GM12878 (cell line): ENCODE results near the gene TCP11. TPM values are rescaled to one million over a fixed set of nuclear protein-coding genes. Genes with fewer than 3 reads are reported as not detected.

ENCODE experiments used
- ATAC-seq: fragments of 200-7000 bp; cut with Tn5 transposase; 3 replicates; pipeline ENCODE4 v1.9.1; 2020; ENCODE audit warnings: mild to moderate bottlenecking, moderate library complexity
- BruUV-seq: library from RNA; stranded (reverse); fragments of 400-500 nt; replicated peaks from 2 replicates; lab custom pipeline; 2021; lab: Mats Ljungman, UMichigan
- CTCF ChIA-PET: fragments of 300-600 bp; sonication (Branson Sonifier 250); formaldehyde crosslinking; extraction: SDS; loops from one replicate; lab custom pipeline; 2021; ENCODE audit warnings: inconsistent platforms; lab: Yijun Ruan, JAX
- POLR2A ChIA-PET: fragments of 350-600 bp; formaldehyde crosslinking; extraction: SDS; loops from one replicate; lab custom pipeline; 2021; ENCODE audit warnings: inconsistent platforms; lab: Charles Lee
- RAD21 ChIA-PET: fragments of 300-600 bp; sonication (Branson Sonifier 250); formaldehyde crosslinking; loops from one replicate; lab custom pipeline; 2023; ENCODE audit warnings: antibody characterized with exemption; ENCODE audit not compliant: unreplicated experiment; lab: Charles Lee
- SMC1A ChIA-PET: fragments of 300-600 bp; sonication (Branson Sonifier 250); formaldehyde crosslinking; loops from one replicate; lab custom pipeline; 2023; ENCODE audit not compliant: unreplicated experiment, uncharacterized antibody; lab: Charles Lee
- DNase-seq: peaks from one replicate; pipeline ENCODE4 v3.0.0-alpha.2; 2011; ENCODE audit warnings: low read depth, low spot score
- FAIRE-seq: peaks from 3 replicates; lab custom pipeline; 2011; peaks lifted over from hg19 to GRCh38; lab: Jason Lieb, UNC
- H2AFZ ChIP-seq: 2 replicates; pipeline ENCODE4 v1.6.0; 2011; ENCODE audit warnings: low read depth, low read length, control low read depth; ENCODE audit not compliant: control insufficient read depth
- H3K27ac ChIP-seq: 2 replicates; pipeline ENCODE4 v1.5.1; 2011; ENCODE audit warnings: control low read depth; ENCODE audit not compliant: control insufficient read depth, insufficient read depth
- H3K27me3 ChIP-seq, 2 experiments: replicated peaks in 1 of 2; 2 replicates each; pipeline versions ENCODE4 v1.6.0 to v1.6.1; 2011; ENCODE audit warnings: low read length in 1 of 2; ENCODE audit not compliant: control insufficient read depth in 2 of 2, insufficient read depth in 2 of 2
- H3K36me3 ChIP-seq, 2 experiments: 2 replicates each; pipeline ENCODE4 v1.5.1; 2011; ENCODE audit warnings: low read length in 1 of 2; ENCODE audit not compliant: control insufficient read depth in 2 of 2, insufficient read depth in 2 of 2
- H3K4me1 ChIP-seq: 2 replicates; pipeline ENCODE4 v1.6.1; 2011; ENCODE audit warnings: mild to moderate bottlenecking, low read length, moderate library complexity, mixed read lengths; ENCODE audit not compliant: control insufficient read depth, insufficient read depth
- H3K4me2 ChIP-seq: 2 replicates; pipeline ENCODE4 v1.6.0; 2011; ENCODE audit warnings: control low read depth; ENCODE audit not compliant: control insufficient read depth, insufficient read depth
- H3K4me3 ChIP-seq: fragments of 200-600 bp; sonication (generic); 2 replicates; pipeline ENCODE4 v1.5.1; 2016
- H3K79me2 ChIP-seq: 2 replicates; pipeline ENCODE4 v1.6.0; 2011; ENCODE audit warnings: low read length; ENCODE audit not compliant: control insufficient read depth, insufficient read depth
- H3K9ac ChIP-seq: 2 replicates; pipeline ENCODE4 v1.8.0; 2011; ENCODE audit warnings: low read length, control low read depth, mixed read lengths; ENCODE audit not compliant: control insufficient read depth, insufficient read depth
- H3K9me3 ChIP-seq: replicated peaks from 3 replicates; pipeline ENCODE4 v1.5.1; 2011; ENCODE audit warnings: mild to moderate bottlenecking, low read length; ENCODE audit not compliant: control insufficient read depth, insufficient read depth
- H4K20me1 ChIP-seq: 2 replicates; pipeline ENCODE4 v1.6.0; 2011; ENCODE audit not compliant: control insufficient read depth, insufficient read depth
- DPF2 ChIP-seq: fragments of 450-650 bp; IDR thresholded peaks from 2 replicates; pipeline ENCODE4 v1.6.1; 2017; ENCODE audit warnings: mild to moderate bottlenecking
- ESRRA ChIP-seq: IDR thresholded peaks from 2 replicates; pipeline ENCODE4 v1.6.1; 2012; ENCODE audit warnings: mild to moderate bottlenecking, low read length, improper control_type of control experiment
- IRF4 ChIP-seq: IDR thresholded peaks from 2 replicates; pipeline ENCODE4 v1.6.1; 2011; ENCODE audit warnings: low read depth, low read length
- KLF5 ChIP-seq: fragments of 450-650 bp; IDR thresholded peaks from 2 replicates; pipeline ENCODE4 v1.6.1; 2014; ENCODE audit warnings: mild to moderate bottlenecking; ENCODE audit not compliant: partially characterized antibody
- MTA2 ChIP-seq: fragments of 450-650 bp; IDR thresholded peaks from 2 replicates; pipeline ENCODE4 v1.6.1; 2016; ENCODE audit warnings: low read depth, mild to moderate bottlenecking, moderate library complexity
- POLR2AphosphoS5 ChIP-seq: IDR thresholded peaks from 2 replicates; pipeline ENCODE4 v1.6.1; 2011; ENCODE audit warnings: mild to moderate bottlenecking, low read length, inconsistent platforms
- RAD51 ChIP-seq: fragments of 450-650 bp; IDR thresholded peaks from 2 replicates; pipeline ENCODE4 v1.6.1; 2016; ENCODE audit warnings: moderate library complexity, mild to moderate bottlenecking, inconsistent platforms
- RFX5 ChIP-seq: IDR thresholded peaks from 2 replicates; pipeline ENCODE4 v1.6.1; 2011; ENCODE audit warnings: low read depth, low read length, improper control_type of control experiment
- TCF7 ChIP-seq: IDR thresholded peaks from 2 replicates; pipeline ENCODE4 v1.6.1; 2014; ENCODE audit warnings: antibody characterized with exemption, borderline replicate concordance
- ZNF207 ChIP-seq: fragments of 450-650 bp; IDR thresholded peaks from 2 replicates; pipeline ENCODE4 v1.6.1; 2014; ENCODE audit warnings: antibody characterized with exemption, mild to moderate bottlenecking, borderline replicate concordance
- in situ Hi-C: fragments of 300-500 bp; cut with MboI; formaldehyde crosslinking; loops from 9 replicates; pipeline ENCODE4 v1.14.3; 2018; ENCODE audit warnings: mixed read lengths
- intact Hi-C: fragments of 100-400 bp; cut with micrococcal nuclease; formaldehyde crosslinking; loops from one replicate; pipeline ENCODE4 v1.14.2; 2022; ENCODE audit not compliant: unreplicated experiment
- polyA plus RNA-seq, 11 experiments: library from polyadenylated mRNA; depleted of rRNA in 4 of 11; unstranded in 6 of 11; stranded (reverse) in 5 of 11; fragments of >200 nt; fragmentation: Nextera tagmentation in 4 of 11; fragmentation: Illumina TruSeq in 1 of 11; extraction: Ambion mirVana in 4 of 11; extraction: Trizol in 1 of 11; gene quantifications; 1 replicate in 1 of 11; 2 replicates in 10 of 11; pipeline versions ENCODE4 v1.2.1 to v1.2.3, GENCODE V29; 2011 to 2016; ENCODE audit warnings: inconsistent platforms in 2 of 11, missing spikeins in 2 of 11, low read depth in 1 of 11
- total RNA-seq, 4 experiments: library from RNA; depleted of rRNA in 3 of 4; stranded (reverse); fragments of >200 nt in 3 of 4; fragmentation: Illumina TruSeq in 1 of 4; extraction: Trizol in 1 of 4; gene quantifications; 2 replicates each; pipeline versions ENCODE4 v1.2.1 to v1.2.3, GENCODE V29; 2013 to 2021
- TF ChIP-seq, protein P1 (sequence below): IDR thresholded peaks from 2 replicates; pipeline ENCODE4 v1.6.1; 2012; ENCODE audit warnings: low read depth, low read length, improper control_type of control experiment
- TF ChIP-seq, protein P2 (sequence below): fragments of 450-650 bp; IDR thresholded peaks from 2 replicates; pipeline ENCODE4 v1.6.1; 2017; ENCODE audit warnings: mild to moderate bottlenecking, moderate library complexity
- TF ChIP-seq, protein P3 (sequence below), 3 experiments: IDR thresholded peaks in 2 of 3; conservative IDR thresholded peaks in 1 of 3; 2 replicates each; pipeline ENCODE4 v1.5.1; 2011; ENCODE audit warnings: low read depth in 3 of 3, low read length in 3 of 3, mild to moderate bottlenecking in 3 of 3, control low read depth in 2 of 3, moderate library complexity in 2 of 3, inconsistent platforms in 1 of 3, mixed read lengths in 1 of 3; ENCODE audit not compliant: control insufficient read depth in 2 of 3, insufficient read depth in 1 of 3; ENCODE audit errors: extremely low read depth in 1 of 3

TCP11 gene
- total and polyA plus RNA-seq, 10 of the 15 experiments (the other 5 are each of a cell fraction or from before 2014, with no cell fraction given): not detected

GRCh38 chr6:35160642-35161041 lies 19.5 kb upstream of the TCP11 start (continued):
- TF ChIP-seq POLR2AphosphoS5: no peak

DNA sequence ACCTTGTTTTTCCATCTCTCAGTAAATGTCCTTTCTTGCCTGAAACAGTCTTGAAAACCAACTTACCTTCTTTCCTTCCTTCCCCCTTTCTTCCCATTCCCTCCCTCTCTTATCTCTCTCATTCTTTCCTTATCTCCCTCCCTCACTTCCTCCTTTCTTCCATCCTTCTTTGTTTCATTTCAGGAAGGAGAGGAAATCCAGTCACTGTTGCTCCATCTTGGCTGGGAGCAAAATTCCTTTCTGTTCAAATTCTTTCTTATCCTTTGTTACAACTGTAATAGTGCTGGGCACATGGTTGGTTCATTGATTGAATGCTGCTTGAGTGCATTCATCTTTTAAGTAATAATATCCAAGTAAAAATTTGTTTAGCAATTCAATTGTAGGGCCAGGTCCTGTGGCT lies 17.4 kb upstream of the TCP11 start:
- H3K27ac ChIP-seq: no peak overlapping the region
- ChIA-PET RAD21 (no interaction called here), CTCF (interaction anchor here (1.6 kb wide), 1 partner anchor 12 kb away, joined by 5 read pairs; no protein-coding TSS in a partner anchor), POLR2A (no interaction called here), SMC1A (no interaction called here)
- H3K9me3 ChIP-seq: no peaks in the 10 kb centered on the region
- ATAC-seq (no peak), DNase-seq (no peak), FAIRE-seq (no peak)
- no peaks in the 10 kb centered on the region for H3K4me1 ChIP-seq
- BruUV-seq: no TSS peak
- intact Hi-C loops (no loop called here), in situ Hi-C loops (no loop called here)
- H2AFZ ChIP-seq: no peak overlapping the region
- no peak overlapping the region for H3K4me2 ChIP-seq
- H3K27me3 ChIP-seq: no peaks in the 10 kb centered on the region; a peak in 1 of 4 replicates
- H3K9ac ChIP-seq: no peak overlapping the region
- H3K36me3 ChIP-seq: no peaks in the 10 kb centered on the region
- no peaks in the 10 kb centered on the region for H3K79me2 ChIP-seq
- no peak overlapping the region for H3K4me3 ChIP-seq
- H4K20me1 ChIP-seq: no peaks in the 10 kb centered on the region
- TF ChIP-seq ESRRA (no peak), TCF7 (no peak), ZNF207 (no peak), KLF5 (no peak), DPF2 (no peak), RAD51 (no peak), IRF4 (no peak), RFX5 (no peak), MTA2 (no peak)
- TF ChIP-seq, protein P1, sequence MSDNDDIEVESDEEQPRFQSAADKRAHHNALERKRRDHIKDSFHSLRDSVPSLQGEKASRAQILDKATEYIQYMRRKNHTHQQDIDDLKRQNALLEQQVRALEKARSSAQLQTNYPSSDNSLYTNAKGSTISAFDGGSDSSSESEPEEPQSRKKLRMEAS: no peak
- TF ChIP-seq, protein P2, sequence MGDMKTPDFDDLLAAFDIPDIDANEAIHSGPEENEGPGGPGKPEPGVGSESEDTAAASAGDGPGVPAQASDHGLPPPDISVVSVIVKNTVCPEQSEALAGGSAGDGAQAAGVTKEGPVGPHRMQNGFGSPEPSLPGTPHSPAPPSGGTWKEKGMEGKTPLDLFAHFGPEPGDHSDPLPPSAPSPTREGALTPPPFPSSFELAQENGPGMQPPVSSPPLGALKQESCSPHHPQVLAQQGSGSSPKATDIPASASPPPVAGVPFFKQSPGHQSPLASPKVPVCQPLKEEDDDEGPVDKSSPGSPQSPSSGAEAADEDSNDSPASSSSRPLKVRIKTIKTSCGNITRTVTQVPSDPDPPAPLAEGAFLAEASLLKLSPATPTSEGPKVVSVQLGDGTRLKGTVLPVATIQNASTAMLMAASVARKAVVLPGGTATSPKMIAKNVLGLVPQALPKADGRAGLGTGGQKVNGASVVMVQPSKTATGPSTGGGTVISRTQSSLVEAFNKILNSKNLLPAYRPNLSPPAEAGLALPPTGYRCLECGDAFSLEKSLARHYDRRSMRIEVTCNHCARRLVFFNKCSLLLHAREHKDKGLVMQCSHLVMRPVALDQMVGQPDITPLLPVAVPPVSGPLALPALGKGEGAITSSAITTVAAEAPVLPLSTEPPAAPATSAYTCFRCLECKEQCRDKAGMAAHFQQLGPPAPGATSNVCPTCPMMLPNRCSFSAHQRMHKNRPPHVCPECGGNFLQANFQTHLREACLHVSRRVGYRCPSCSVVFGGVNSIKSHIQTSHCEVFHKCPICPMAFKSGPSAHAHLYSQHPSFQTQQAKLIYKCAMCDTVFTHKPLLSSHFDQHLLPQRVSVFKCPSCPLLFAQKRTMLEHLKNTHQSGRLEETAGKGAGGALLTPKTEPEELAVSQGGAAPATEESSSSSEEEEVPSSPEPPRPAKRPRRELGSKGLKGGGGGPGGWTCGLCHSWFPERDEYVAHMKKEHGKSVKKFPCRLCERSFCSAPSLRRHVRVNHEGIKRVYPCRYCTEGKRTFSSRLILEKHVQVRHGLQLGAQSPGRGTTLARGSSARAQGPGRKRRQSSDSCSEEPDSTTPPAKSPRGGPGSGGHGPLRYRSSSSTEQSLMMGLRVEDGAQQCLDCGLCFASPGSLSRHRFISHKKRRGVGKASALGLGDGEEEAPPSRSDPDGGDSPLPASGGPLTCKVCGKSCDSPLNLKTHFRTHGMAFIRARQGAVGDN: no peak
- TF ChIP-seq, protein P3, sequence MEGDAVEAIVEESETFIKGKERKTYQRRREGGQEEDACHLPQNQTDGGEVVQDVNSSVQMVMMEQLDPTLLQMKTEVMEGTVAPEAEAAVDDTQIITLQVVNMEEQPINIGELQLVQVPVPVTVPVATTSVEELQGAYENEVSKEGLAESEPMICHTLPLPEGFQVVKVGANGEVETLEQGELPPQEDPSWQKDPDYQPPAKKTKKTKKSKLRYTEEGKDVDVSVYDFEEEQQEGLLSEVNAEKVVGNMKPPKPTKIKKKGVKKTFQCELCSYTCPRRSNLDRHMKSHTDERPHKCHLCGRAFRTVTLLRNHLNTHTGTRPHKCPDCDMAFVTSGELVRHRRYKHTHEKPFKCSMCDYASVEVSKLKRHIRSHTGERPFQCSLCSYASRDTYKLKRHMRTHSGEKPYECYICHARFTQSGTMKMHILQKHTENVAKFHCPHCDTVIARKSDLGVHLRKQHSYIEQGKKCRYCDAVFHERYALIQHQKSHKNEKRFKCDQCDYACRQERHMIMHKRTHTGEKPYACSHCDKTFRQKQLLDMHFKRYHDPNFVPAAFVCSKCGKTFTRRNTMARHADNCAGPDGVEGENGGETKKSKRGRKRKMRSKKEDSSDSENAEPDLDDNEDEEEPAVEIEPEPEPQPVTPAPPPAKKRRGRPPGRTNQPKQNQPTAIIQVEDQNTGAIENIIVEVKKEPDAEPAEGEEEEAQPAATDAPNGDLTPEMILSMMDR (IDR thresholded peaks at IDR 0.05 in 2 of 3, conservative IDR thresholded peaks at IDR 0.05 in 1 of 3; ENCODE audit: control insufficient read depth in 2 of 3, extremely low read depth in 1 of 3, insufficient read depth in 1 of 3, low read depth in 3 of 3, low read length in 3 of 3): no peak
